Myocyte (in vitro differentiated cells): ENCODE data around the gene WARS2. TPM values are rescaled to one million over a fixed set of nuclear protein-coding genes. Genes with fewer than 3 reads are reported as not detected.

ENCODE experiments used
- DNase-seq: peaks from one replicate; pipeline ENCODE4 v3.0.0-alpha.2; 2012; ENCODE audit warnings: low read depth
- total RNA-seq: library from RNA; depleted of rRNA; stranded (reverse); fragments of >200 nt; gene quantifications from 2 replicates; pipeline ENCODE4 v1.2.3, GENCODE V29; 2014

The WARS2 gene
- total RNA-seq, 1 donor from 2014 or later = 12.8 TPM

DNA sequence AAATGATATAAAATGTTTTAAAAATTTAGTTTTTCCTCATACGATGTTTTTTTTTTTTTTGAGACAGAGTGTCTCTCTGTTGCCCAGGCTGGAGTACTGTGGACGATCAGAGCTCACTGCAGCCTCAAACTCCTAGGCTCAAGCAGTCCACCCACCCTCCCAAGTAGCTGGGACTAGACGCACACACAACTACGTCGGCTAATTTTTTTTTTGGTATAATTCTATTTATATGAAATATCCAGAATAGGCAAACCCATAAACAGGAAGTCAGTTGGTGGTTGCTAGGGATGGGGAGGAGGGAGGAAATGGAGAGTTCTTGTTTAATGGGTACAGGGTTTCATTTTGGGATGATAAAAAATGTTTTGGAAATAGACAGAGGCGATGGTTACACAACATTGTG is 56.5 kb downstream of the WARS2 start:
- no peak for DNase-seq

GRCh38 chr1:119083479-119083878 is 57.0 kb downstream of the WARS2 start:
- no peak for DNase-seq

DNA sequence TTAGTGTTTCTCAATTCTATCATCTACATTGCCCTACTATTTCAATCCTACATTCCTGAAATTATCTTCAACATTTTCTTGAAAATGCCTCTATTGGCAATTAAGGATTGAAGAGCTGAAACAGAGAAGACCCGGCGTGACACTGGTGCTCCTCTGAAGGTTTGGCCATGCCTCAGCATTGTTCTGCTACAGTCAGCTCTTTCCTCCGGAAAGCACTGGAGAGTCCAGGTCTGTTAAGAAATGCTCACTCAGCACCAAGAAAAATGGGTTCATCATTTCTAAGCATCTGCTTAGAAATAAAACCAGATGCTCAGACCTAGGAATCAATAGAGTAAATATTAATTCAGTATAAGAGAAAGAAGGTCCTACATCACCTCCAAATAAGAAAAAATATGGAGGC is 58.8 kb downstream of the WARS2 start:
- DNase-seq = no peak

DNA sequence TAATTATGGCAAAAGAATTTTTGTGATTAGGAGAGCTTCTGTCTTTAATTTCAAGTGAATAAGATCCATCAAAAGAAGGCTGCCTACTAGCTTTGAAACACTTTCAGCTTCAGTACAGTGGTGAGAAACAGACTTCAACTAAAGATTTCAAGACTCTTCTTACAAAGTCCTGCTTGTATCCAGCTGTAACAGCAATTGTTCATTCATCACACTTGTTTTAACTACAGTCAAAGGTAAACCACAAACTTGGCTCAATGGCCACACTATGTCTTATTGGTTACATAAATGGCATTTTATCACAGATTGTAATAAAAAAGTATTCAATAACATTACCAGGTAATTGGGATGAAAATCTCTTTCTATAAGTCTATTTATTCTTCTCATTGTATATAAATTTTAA is 59.2 kb downstream of the WARS2 start:
- no peak for DNase-seq

- peak; percentile 83 for DNase-seq
Observed at GRCh38 chr1:119080586-119080985, 59.9 kb downstream of the WARS2 start.

DNA sequence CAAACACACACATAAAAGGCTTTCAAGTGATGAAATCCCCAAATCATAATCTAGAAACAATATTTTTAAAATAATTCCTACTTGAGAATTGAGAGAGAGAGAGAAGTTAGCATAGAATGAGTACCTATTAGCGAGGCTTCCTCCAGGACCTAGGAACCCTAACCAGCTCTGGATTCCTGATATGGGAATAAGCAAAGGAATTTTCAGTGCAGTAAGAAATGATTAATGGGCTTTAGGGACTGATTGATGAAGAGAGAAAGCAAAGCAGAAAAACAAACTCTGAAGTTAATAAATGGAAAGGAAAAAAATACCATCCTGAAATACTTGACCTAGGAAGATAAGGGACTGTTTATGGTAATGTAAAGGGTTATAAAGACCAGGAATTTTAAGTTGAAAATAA is 60.6 kb downstream of the WARS2 start:
- DNase-seq = no peak

DNA sequence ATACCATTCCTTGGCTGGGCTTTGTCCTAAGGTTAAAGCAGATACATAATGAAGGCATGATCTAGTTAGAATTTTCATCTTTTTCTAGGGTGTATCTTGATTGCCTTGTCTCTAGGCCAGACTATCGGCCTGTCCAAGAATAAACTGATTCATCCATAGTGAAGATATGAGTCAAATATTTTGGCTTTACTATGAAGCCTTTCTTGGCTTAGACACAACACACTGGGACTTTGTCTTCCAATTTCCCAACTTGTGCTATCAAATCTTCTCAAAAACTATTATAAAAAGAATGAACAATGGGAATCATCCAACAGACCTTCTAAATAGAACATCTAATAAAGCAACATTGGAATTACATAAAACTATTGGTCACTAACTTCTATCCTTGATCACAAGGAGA is 64.8 kb downstream of the WARS2 start:
- DNase-seq = peak; percentile 20

DNA sequence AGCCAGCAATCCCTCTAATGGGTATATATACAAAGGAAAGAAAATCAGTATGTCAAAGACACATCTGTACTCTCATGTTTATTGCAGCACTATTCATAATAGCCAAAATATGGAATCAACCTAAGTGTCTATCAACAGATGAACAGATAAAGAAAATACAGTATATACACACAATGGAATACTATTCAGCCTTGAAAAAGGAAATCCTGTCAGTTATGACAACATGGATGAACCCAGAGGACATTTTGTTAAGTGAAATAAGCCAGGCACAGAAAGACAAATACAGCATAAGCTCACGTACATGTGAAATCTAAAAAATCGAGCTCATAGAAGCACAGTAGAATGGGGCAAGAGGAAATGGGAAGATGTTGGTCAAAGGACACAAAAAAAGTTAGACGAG is 69.1 kb downstream of the WARS2 start:
- DNase-seq = no peak

DNA sequence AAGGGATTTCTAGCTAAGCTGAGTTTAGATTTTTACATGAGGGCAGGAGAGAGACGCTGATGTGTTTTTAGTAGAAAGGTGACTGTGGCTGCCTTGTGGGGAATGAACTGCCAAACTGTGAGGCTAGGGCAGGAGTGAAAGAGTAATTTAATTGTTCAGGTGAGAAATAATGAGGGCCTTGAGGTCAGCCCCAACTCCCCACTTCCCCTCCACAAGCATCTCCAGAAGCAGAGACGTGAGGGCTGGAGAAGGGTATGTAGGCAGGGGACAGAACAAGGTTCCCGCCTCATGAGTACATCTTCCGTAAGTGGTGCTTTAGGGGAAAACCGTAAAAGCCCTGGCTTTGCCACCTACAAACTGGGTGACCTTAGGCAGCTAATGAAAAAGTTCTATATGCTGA is 70.8 kb downstream of the WARS2 start:
- DNase-seq = no peak

- DNase-seq = no peak
Observed at GRCh38 chr1:119068427-119068826, 72.0 kb downstream of the WARS2 start.

GRCh38 chr1:119061700-119062099 is 78.8 kb downstream of the WARS2 start:
- DNase-seq = no peak

DNA sequence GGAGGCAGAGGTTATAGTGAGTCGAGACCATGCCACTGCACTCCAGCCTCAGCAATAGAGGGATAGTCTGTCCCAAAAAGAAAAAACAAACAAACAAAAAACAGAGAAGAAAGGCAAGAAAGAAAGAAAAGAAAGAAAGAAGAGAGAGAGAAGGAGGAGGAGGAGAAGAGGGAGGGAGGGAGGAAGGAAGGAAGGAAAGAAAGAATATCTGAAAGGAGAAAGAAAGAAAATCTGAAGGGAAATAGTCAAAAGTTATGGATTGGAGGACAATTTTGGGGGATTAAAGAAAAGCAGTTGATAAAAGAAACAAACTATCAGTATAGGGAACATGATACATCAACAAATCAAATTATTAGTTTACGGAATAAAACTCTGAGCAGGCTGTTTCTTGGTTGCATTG is 84.9 kb downstream of the WARS2 start:
- no peak for DNase-seq

DNA sequence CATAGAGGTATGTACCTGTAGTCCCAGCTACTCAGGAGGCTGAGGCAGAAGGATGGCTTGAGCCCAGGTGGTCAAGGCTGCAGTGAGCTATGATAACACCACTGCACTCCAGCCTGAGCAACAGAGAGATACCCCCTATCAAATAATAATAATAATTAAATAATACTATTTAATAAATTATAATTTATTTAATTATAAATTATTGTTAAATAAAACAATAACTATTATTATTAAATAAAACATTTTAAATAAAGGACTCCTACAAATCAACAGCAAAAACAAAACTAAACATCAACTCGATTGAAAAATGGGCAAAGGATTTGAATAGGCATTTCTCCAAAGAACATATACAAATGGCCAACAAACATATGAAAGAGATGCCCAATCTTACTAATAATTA is 86.5 kb downstream of the WARS2 start:
- DNase-seq = no peak

GRCh38 chr1:119052267-119052666 is 88.2 kb downstream of the WARS2 start:
- no peak for DNase-seq

DNA sequence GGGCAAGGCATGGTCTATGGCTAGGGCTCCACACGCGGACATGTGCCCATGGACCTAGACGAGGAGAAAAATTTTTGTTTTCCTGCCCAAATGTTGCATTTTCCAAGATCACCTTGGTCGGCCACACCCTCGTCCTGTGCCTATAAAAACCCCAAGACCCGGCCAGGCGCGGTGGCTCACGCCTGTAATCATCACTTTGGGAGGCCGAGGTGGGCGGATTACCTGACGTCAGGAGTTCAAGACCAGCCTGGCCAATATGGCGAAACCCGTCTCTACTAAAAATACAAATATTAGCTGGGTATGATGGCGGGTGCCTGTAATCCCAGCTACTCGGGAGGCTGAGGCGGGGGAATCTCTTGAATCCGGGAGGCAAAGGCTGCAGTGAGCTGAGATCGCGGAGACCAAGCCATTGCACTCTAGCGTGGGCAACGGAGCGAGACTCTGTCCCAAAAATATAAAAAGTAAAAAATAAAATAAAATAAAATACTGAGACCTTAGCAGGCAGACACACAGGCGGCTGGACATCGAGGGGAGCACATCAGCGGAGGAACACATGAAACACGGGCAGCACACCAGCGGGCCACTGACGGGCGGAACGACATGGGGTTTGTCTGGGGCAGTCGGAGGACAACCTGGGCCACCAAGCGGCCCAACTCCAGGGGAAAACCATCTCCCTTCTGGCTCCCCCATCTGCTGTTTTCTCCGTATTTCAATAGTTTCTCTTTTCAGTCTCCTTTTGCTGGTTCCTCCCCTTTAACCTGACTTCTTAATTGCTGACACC is 91.6 kb downstream of the WARS2 start:
- DNase-seq = no peak

DNA sequence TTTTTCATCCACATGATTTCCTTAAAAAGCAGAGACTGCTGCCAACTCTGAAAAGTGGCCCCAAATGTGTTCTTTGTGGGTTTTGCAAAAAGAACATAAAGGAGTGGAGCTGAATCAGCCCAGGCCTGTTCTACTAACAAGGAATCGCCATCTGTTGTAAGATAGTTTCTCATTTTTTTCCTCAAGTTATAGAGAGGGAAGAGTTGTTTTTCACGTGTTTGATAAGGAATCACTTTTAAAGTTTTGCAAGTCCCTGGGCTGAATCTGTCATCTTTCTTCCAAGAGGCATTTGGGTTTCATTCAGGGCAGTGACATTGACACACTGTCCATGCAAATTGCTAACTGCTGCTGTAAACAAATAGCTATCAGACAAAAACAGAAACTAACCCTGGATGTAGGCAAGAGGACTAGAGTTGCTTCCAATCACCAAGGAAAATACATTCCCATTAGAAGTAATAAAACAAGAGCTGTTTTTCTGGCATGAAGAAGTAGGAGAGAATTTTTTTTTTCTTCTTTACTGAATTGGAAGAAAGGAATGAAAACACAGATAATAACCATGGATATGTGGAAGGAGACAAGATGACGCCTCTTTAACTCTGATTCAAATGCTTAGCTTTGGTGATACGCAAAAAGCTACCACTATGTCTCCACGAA is 93.5 kb downstream of the WARS2 start:
- peak; percentile 55 for DNase-seq

- DNase-seq = no peak
Observed at GRCh38 chr1:119046429-119046784, 94.0 kb downstream of the WARS2 start.

DNA sequence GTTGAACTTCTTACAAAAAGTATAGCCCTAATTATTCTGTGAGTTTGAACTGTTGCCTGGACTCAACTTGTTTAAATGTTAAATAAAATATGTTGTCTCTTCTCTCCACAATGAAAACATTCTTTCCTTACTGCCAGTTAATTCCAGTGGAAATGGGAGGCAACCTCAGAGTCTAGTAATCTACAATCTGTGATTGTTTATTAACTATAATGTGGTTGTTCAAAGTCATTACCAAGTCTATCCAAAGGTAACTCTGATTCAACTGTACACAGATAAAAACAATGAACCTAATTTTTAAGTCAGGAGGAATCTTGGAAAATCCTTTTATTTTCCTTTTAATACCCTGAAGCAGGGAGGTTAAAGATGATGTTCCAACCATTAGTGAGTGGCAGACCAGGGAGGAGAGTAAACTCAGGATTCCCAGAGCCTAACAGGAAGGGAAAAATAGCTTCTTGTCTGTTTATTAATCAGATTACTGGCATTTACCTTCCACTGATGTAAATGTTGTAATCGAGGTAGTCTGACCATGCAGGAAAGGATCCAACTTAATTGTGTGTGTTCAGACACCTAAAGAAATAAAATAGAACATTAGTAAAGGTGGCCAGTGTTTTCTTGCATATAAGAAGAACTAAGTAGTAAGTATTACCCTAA is 95.2 kb downstream of the WARS2 start:
- no peak for DNase-seq

DNA sequence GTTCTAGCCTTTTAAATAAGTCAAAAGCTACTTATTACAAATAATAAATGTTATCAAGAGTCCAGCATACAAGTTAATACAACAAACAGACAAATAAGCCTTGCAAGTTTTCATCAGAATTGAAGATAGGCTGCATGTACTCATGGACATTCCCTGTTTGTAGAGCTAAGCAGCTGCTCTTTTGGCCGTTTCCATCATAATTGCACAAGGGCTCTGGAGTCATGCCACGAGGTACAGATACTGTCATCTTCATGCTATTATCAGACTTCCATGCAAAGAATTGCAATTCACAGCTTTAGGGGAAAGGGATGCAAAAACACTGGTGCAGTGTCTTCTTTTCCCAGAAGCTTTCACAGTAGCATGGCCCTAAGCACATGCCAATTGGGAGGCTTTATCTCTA is 99.5 kb downstream of the WARS2 start:
- DNase-seq = peak; percentile 64

DNA sequence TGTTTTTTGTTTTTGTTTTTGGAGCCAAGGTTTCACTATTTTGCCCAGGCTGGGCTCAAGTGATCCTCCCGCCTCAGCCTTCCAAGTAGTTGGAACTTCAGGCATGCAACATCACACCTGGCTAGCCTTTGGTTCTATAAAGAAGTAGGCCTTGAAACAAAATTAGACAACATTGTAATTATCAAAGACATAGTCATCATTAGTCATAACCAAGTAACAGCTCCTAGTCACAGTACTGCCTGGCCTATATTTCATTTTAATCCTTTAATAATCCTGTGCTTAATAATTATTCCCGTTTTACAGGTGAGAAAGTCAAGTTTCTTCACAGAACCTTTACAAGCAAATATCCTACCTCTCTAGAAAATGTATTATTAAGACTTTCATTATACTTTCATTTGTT is 100.0 kb downstream of the WARS2 start:
- DNase-seq = no peak

DNA sequence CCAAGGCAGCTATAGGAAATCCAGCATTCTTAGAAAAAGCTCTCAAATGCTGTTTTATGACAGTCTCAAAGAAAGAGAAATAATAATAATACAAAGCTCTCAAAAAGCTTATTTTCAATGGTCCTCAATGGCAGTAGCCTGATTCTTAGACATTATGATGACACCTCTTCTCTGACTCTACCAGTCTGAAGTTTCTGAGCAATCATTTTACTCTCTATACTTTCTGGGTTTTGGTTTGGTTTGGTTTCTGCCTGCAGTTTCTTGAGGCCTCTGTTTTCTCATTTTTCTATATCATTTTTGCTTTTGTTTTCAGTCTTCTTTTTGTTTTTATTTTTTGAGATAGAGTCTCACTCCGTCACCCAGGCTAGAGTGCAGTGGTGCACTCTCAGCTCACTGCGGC is 102.1 kb downstream of the WARS2 start:
- no peak for DNase-seq

GRCh38 chr1:119034359-119034758 is 106.1 kb downstream of the WARS2 start:
- no peak for DNase-seq

- no peak for DNase-seq
Observed at GRCh38 chr1:119032986-119033385, 107.5 kb downstream of the WARS2 start.
